ENCODE data around the gene TRRAP. TPM values are rescaled to one million over a fixed set of nuclear protein-coding genes. Genes with fewer than 3 reads are reported as not detected.

TRRAP gene
- polyA plus RNA-seq, 1 donor from 2014 or later, result 12.9 TPM

DNA sequence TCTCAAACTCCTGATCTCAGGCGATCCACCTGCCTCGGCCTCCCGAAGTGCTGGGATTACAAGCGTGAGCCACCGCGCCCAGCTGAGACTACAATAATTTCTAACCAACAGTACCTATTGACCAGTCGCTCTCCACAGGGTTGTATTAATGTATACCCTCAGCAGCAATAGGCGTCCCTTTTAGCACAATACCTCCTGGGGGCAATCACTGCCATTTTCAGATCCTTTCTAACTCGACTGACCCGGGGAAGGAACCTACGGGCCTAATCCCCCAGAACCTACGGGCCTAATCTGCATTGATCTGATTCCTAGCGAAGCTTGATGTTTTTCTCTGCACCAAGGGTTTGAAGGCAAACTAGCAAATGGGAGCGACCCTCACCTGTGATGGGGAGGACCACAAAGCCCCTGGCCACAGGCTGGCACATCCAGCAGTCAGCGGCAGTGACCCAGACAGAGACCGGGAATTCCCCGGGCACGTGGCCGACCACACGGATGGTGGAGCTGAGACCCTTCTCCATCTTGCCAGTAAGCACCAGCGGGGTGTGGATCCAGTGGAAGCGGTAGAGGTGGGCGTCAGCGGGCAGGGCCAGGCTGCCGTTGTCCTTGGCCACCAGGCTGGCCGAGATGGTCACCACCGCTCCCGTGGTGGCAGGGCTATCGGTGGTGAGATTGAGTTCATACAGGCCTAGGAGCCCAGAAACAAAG, 15.5 kb upstream of the TRRAP start:
- Histone ChIP-seq H3K4me3 (ENCODE audit: low read length) (no peak overlapping the region), H2AFZ (ENCODE audit: low read depth, low read length) (no peak overlapping the region)
- no peak for TF ChIP-seq TAF1 (IDR thresholded peaks at IDR 0.05; ENCODE audit: low read depth)
- TF ChIP-seq POLR2AphosphoS5 (IDR thresholded peaks at IDR 0.05), result no peak
- TF ChIP-seq EZH2 (IDR thresholded peaks at IDR 0.05; ENCODE audit: borderline replicate concordance, insufficient read depth, low read length, poor library complexity, severe bottlenecking), result no peak
- TF ChIP-seq EP300 (conservative IDR thresholded peaks at IDR 0.05; ENCODE audit: poor library complexity, severe bottlenecking), result no peak
- TF ChIP-seq, protein P1, sequence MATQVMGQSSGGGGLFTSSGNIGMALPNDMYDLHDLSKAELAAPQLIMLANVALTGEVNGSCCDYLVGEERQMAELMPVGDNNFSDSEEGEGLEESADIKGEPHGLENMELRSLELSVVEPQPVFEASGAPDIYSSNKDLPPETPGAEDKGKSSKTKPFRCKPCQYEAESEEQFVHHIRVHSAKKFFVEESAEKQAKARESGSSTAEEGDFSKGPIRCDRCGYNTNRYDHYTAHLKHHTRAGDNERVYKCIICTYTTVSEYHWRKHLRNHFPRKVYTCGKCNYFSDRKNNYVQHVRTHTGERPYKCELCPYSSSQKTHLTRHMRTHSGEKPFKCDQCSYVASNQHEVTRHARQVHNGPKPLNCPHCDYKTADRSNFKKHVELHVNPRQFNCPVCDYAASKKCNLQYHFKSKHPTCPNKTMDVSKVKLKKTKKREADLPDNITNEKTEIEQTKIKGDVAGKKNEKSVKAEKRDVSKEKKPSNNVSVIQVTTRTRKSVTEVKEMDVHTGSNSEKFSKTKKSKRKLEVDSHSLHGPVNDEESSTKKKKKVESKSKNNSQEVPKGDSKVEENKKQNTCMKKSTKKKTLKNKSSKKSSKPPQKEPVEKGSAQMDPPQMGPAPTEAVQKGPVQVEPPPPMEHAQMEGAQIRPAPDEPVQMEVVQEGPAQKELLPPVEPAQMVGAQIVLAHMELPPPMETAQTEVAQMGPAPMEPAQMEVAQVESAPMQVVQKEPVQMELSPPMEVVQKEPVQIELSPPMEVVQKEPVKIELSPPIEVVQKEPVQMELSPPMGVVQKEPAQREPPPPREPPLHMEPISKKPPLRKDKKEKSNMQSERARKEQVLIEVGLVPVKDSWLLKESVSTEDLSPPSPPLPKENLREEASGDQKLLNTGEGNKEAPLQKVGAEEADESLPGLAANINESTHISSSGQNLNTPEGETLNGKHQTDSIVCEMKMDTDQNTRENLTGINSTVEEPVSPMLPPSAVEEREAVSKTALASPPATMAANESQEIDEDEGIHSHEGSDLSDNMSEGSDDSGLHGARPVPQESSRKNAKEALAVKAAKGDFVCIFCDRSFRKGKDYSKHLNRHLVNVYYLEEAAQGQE (IDR thresholded peaks at IDR 0.05; ENCODE audit: borderline replicate concordance), result no peak
- TF ChIP-seq MXI1 (conservative IDR thresholded peaks at IDR 0.05; ENCODE audit: poor library complexity, severe bottlenecking), result no peak
- no peak for TF ChIP-seq SMC3 (conservative IDR thresholded peaks at IDR 0.05; ENCODE audit: poor library complexity)
- no peak for TF ChIP-seq CTCF (IDR thresholded peaks at IDR 0.05; ENCODE audit: poor library complexity, severe bottlenecking)
- no peak for TF ChIP-seq RAD21 (conservative IDR thresholded peaks at IDR 0.05)

GRCh38 chr7:98863601-98864000, 14.7 kb upstream of the TRRAP start:
- H3K4me2 ChIP-seq (ENCODE audit: low read length), result no peak overlapping the region
- H3K36me3 ChIP-seq (ENCODE audit: insufficient read depth, low read length), result no peaks in the 10 kb centered on the region
- H3K9me3 ChIP-seq (ENCODE audit: low read length), result no peaks in the 10 kb centered on the region
- H4K20me1 ChIP-seq (ENCODE audit: insufficient read depth), result no peaks in the 10 kb centered on the region
- no peak overlapping the region for H3K27ac ChIP-seq (ENCODE audit: low read length)
- no peaks in the 10 kb centered on the region for H3K9me2 ChIP-seq (ENCODE audit: insufficient read depth, low read length)
- no peak for TF ChIP-seq MXI1 (conservative IDR thresholded peaks at IDR 0.05; ENCODE audit: poor library complexity, severe bottlenecking)
- no peaks in the 10 kb centered on the region for H3F3A ChIP-seq (ENCODE audit: insufficient read depth, low read length, poor library complexity, severe bottlenecking)
- no peak overlapping the region for H3K4me3 ChIP-seq (ENCODE audit: low read length)
- H3K27me3 ChIP-seq (ENCODE audit: insufficient read depth, low read depth, low read length), result peaks cover 3% of the 10 kb centered on the region
- no peaks in the 10 kb centered on the region for H3K79me2 ChIP-seq (replicated peaks; ENCODE audit: insufficient read depth, low read length)
- H2AFZ ChIP-seq (ENCODE audit: low read depth, low read length), result no peak overlapping the region
- no peak overlapping the region for H3K9ac ChIP-seq (ENCODE audit: low read length)

More for the DNA sequence above, 15.5 kb upstream of the TRRAP start:
- H3K27me3 ChIP-seq (ENCODE audit: insufficient read depth, low read depth, low read length), result no peaks in the 10 kb centered on the region
- H3K9ac ChIP-seq (ENCODE audit: low read length), result no peak overlapping the region
- no peaks in the 10 kb centered on the region for H3F3A ChIP-seq (ENCODE audit: insufficient read depth, low read length, poor library complexity, severe bottlenecking)
- H3K4me2 ChIP-seq (ENCODE audit: low read length), result no peak overlapping the region
- H4K20me1 ChIP-seq (ENCODE audit: insufficient read depth), result no peaks in the 10 kb centered on the region
- H3K36me3 ChIP-seq (ENCODE audit: insufficient read depth, low read length), result no peaks in the 10 kb centered on the region
- no peaks in the 10 kb centered on the region for H3K9me2 ChIP-seq (ENCODE audit: insufficient read depth, low read length)
- H3K27ac ChIP-seq (ENCODE audit: low read length), result no peak overlapping the region
- H3K9me3 ChIP-seq (ENCODE audit: low read length), result no peaks in the 10 kb centered on the region
- no peaks in the 10 kb centered on the region for H3K79me2 ChIP-seq (replicated peaks; ENCODE audit: insufficient read depth, low read length)

Data from neural cell (in vitro differentiated cells).